Measurements from ENCODE around the gene KIRREL3.

The KIRREL3 gene

GRCh38 chr11:126804363-126804762, 196.2 kb downstream of the KIRREL3 start:
- no peak overlapping the region for H3K4me3 ChIP-seq (ENCODE audit: low read depth, low read length)
- no peak for TF ChIP-seq CTCF (IDR thresholded peaks at IDR 0.05; ENCODE audit: low read depth, low read length)
- in situ Hi-C loops (cut with HindIII; ENCODE audit: low sequenced_read_pairs): no loop called here
- DNase-seq (ENCODE audit: low read depth, low spot score): no peak

- no peak overlapping the region for H3K4me3 ChIP-seq (ENCODE audit: low read depth, low read length)
- DNase-seq (ENCODE audit: low read depth, low spot score): no peak
- in situ Hi-C loops (cut with HindIII; ENCODE audit: low sequenced_read_pairs): no loop called here
- TF ChIP-seq CTCF (IDR thresholded peaks at IDR 0.05; ENCODE audit: low read depth, low read length): no peak
Observed at GRCh38 chr11:126800009-126800408, 200.6 kb downstream of the KIRREL3 start.

- in situ Hi-C loops (cut with HindIII; ENCODE audit: low sequenced_read_pairs): no loop called here
- DNase-seq (ENCODE audit: low read depth, low spot score): no peak
- TF ChIP-seq CTCF (IDR thresholded peaks at IDR 0.05; ENCODE audit: low read depth, low read length): no peak
Observed at GRCh38 chr11:126797457-126798169, 203.0 kb downstream of the KIRREL3 start.

GRCh38 chr11:126793596-126793995, 207.0 kb downstream of the KIRREL3 start:
- no peak overlapping the region for H3K4me3 ChIP-seq (ENCODE audit: low read depth, low read length)
- in situ Hi-C loops (cut with HindIII; ENCODE audit: low sequenced_read_pairs): no loop called here
- no peak for TF ChIP-seq CTCF (IDR thresholded peaks at IDR 0.05; ENCODE audit: low read depth, low read length)
- no peak for DNase-seq (ENCODE audit: low read depth, low spot score)

More at GRCh38 chr11:126797457-126798169, 203.0 kb downstream of the KIRREL3 start:
- no peak overlapping the region for H3K4me3 ChIP-seq (ENCODE audit: low read depth, low read length)

GRCh38 chr11:126791991-126792390, 208.6 kb downstream of the KIRREL3 start:
- no peak for DNase-seq (ENCODE audit: low read depth, low spot score)

GRCh38 chr11:126791446-126791845, 209.1 kb downstream of the KIRREL3 start:
- no peak for TF ChIP-seq CTCF (IDR thresholded peaks at IDR 0.05; ENCODE audit: low read depth, low read length)
- H3K4me3 ChIP-seq (ENCODE audit: low read depth, low read length): no peak overlapping the region
- DNase-seq (ENCODE audit: low read depth, low spot score): no peak
- in situ Hi-C loops (cut with HindIII; ENCODE audit: low sequenced_read_pairs): no loop called here

More at GRCh38 chr11:126791991-126792390, 208.6 kb downstream of the KIRREL3 start:
- in situ Hi-C loops (cut with HindIII; ENCODE audit: low sequenced_read_pairs): no loop called here
- TF ChIP-seq CTCF (IDR thresholded peaks at IDR 0.05; ENCODE audit: low read depth, low read length): no peak
- H3K4me3 ChIP-seq (ENCODE audit: low read depth, low read length): no peak overlapping the region

Measured in astrocyte of the spinal cord (primary cell).